GM12891 (cell line): ENCODE measurements around the gene TRUB1.

Experiments
- POLR2A ChIP-seq: IDR thresholded peaks from 2 replicates; pipeline ENCODE4 v1.6.1; 2011; ENCODE audit warnings: low read depth, low read length, control low read depth
- POLR2AphosphoS5 ChIP-seq: IDR thresholded peaks from 2 replicates; pipeline ENCODE4 v1.6.1; 2011; ENCODE audit warnings: low read depth, low read length, control low read depth
- POU2F2 ChIP-seq: IDR thresholded peaks from 2 replicates; pipeline ENCODE4 v1.6.1; 2011; ENCODE audit warnings: low read depth, mild to moderate bottlenecking, control low read depth, low read length, moderate library complexity

GRCh38 chr10:114992189-114992775, 54.3 kb downstream of the TRUB1 start:
- TF ChIP-seq POLR2AphosphoS5 (no peak), POU2F2 (no peak), POLR2A (no peak)
